Measurements from ENCODE around the gene SPEN.

SPEN gene

GRCh38 chr1:15965228-15965767 lies 117.8 kb downstream of the SPEN start:
- ChIA-PET POLR2A (interaction anchor here (0.5 kb wide), 1 partner anchor 39 kb away, joined by 3 read pairs; the partner anchor contains the start of gene SRARP), CTCF (no interaction called here)
- no peak for TF ChIP-seq ZNF623 (tag by site-specific recombination; IDR thresholded peaks at IDR 0.05)
- no peak for TF ChIP-seq OSR2 (tag by site-specific recombination; IDR thresholded peaks at IDR 0.05)
- no peak for TF ChIP-seq ZNF155 (tag by site-specific recombination; IDR thresholded peaks at IDR 0.05)
- TF ChIP-seq, protein P1, sequence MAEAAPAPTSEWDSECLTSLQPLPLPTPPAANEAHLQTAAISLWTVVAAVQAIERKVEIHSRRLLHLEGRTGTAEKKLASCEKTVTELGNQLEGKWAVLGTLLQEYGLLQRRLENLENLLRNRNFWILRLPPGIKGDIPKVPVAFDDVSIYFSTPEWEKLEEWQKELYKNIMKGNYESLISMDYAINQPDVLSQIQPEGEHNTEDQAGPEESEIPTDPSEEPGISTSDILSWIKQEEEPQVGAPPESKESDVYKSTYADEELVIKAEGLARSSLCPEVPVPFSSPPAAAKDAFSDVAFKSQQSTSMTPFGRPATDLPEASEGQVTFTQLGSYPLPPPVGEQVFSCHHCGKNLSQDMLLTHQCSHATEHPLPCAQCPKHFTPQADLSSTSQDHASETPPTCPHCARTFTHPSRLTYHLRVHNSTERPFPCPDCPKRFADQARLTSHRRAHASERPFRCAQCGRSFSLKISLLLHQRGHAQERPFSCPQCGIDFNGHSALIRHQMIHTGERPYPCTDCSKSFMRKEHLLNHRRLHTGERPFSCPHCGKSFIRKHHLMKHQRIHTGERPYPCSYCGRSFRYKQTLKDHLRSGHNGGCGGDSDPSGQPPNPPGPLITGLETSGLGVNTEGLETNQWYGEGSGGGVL (tag by site-specific recombination; IDR thresholded peaks at IDR 0.05) = no peak
- no peak for TF ChIP-seq ZNF266 (tag by site-specific recombination; IDR thresholded peaks at IDR 0.05; ENCODE audit: low read depth)
- no peak for TF ChIP-seq ATF2 (tag by site-specific recombination; IDR thresholded peaks at IDR 0.05; ENCODE audit: low read depth)
- TF ChIP-seq ZNF791 (tag by site-specific recombination; IDR thresholded peaks at IDR 0.05) = no peak
- no peak for TF ChIP-seq MYNN (tag by site-specific recombination; IDR thresholded peaks at IDR 0.05; ENCODE audit: borderline replicate concordance)
- no peak for TF ChIP-seq ZNF670 (tag by site-specific recombination; IDR thresholded peaks at IDR 0.05; ENCODE audit: low read depth)
- no peak for TF ChIP-seq ZBTB26 (tag by site-specific recombination; optimal IDR thresholded peaks at IDR 0.05)
- no peak for TF ChIP-seq ZNF391 (tag by site-specific recombination; IDR thresholded peaks at IDR 0.05; ENCODE audit: borderline replicate concordance, low read depth)
- no peak for TF ChIP-seq ZNF416 (tag by site-specific recombination; IDR thresholded peaks at IDR 0.05)
- TF ChIP-seq ZNF366 (tag by site-specific recombination; conservative IDR thresholded peaks at IDR 0.05) = no peak
- no peak for TF ChIP-seq HOXA7 (CRISPR knock-in tag; IDR thresholded peaks at IDR 0.05; ENCODE audit: borderline replicate concordance)
- no peak for TF ChIP-seq ZNF600 (tag by site-specific recombination; IDR thresholded peaks at IDR 0.05)
- no peak for TF ChIP-seq GLI4 (tag by site-specific recombination; IDR thresholded peaks at IDR 0.05)
- TF ChIP-seq ZNF843 (tag by site-specific recombination; IDR thresholded peaks at IDR 0.05) = no peak
- TF ChIP-seq, protein P2, sequence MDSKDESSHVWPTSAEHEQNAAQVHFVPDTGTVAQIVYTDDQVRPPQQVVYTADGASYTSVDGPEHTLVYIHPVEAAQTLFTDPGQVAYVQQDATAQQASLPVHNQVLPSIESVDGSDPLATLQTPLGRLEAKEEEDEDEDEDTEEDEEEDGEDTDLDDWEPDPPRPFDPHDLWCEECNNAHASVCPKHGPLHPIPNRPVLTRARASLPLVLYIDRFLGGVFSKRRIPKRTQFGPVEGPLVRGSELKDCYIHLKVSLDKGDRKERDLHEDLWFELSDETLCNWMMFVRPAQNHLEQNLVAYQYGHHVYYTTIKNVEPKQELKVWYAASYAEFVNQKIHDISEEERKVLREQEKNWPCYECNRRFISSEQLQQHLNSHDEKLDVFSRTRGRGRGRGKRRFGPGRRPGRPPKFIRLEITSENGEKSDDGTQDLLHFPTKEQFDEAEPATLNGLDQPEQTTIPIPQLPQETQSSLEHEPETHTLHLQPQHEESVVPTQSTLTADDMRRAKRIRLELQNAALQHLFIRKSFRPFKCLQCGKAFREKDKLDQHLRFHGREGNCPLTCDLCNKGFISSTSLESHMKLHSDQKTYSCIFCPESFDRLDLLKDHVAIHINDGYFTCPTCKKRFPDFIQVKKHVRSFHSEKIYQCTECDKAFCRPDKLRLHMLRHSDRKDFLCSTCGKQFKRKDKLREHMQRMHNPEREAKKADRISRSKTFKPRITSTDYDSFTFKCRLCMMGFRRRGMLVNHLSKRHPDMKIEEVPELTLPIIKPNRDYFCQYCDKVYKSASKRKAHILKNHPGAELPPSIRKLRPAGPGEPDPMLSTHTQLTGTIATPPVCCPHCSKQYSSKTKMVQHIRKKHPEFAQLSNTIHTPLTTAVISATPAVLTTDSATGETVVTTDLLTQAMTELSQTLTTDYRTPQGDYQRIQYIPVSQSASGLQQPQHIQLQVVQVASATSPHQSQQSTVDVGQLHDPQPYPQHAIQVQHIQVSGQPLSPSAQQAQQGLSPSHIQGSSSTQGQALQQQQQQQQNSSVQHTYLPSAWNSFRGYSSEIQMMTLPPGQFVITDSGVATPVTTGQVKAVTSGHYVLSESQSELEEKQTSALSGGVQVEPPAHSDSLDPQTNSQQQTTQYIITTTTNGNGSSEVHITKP (tag by site-specific recombination; IDR thresholded peaks at IDR 0.05) = no peak
- Histone ChIP-seq H3K9me3 (ENCODE audit: control insufficient read depth, insufficient read depth, low read depth, low read length) (no peaks in the 10 kb centered on the region), H3K36me3 (ENCODE audit: control insufficient read depth in 2 of 2, insufficient read depth in 1 of 2, low read length in 2 of 2) (peaks cover 3 to 42% of the 10 kb centered on the region in 2 experiments; a peak in 2 of 3 replicates), H3K4me3 (ENCODE audit: low read depth, low read length) (no peak overlapping the region), H3K27ac (ENCODE audit: extremely low read depth, low read depth, low read length) (no peak overlapping the region), H3K4me1 (ENCODE audit: control insufficient read depth, insufficient read depth, low read length) (peaks cover 10% of the 10 kb centered on the region)
